Spleen (tissue), 11 donors: ENCODE measurements around the gene UBE2E2. TPM values are rescaled to one million over a fixed set of nuclear protein-coding genes. Genes with fewer than 3 reads are reported as not detected.

Source experiments
- DNase-seq: peaks from one replicate; pipeline ENCODE4 v3.0.0-alpha.2; 2020
- H3K27ac ChIP-seq, 8 donors: fragments of 200-600 bp; sonication (generic) in 7 of 8; 1 replicate in 4 of 8; 2 replicates in 4 of 8; pipeline versions ENCODE4 v1.5.0 to v1.8.0; 2016 to 2021; ENCODE audit warnings: inconsistent platforms in 4 of 8, mild to moderate bottlenecking in 4 of 8, moderate library complexity in 1 of 8
- H3K27me3 ChIP-seq, 7 donors: fragments of 200-600 bp; sonication (generic) in 6 of 7; replicated peaks in 1 of 7; 1 replicate in 4 of 7; 2 replicates in 3 of 7; pipeline versions ENCODE4 v1.5.0 to v1.8.0; 2016 to 2021; ENCODE audit warnings: inconsistent platforms in 3 of 7, mild to moderate bottlenecking in 1 of 7
- H3K36me3 ChIP-seq, 6 donors: fragments of 200-600 bp; sonication (generic) in 5 of 6; 1 replicate in 4 of 6; 2 replicates in 2 of 6; pipeline versions ENCODE4 v1.5.0 to v1.8.0; 2016 to 2021; ENCODE audit warnings: inconsistent platforms in 2 of 6
- H3K4me1 ChIP-seq, 6 donors: fragments of 200-600 bp; sonication (generic) in 5 of 6; 1 replicate in 3 of 6; 2 replicates in 3 of 6; pipeline versions ENCODE4 v1.5.0 to v1.8.0; 2016 to 2021; ENCODE audit warnings: inconsistent platforms in 3 of 6
- H3K4me3 ChIP-seq, 8 donors: fragments of 200-600 bp; sonication (generic) in 7 of 8; 1 replicate in 4 of 8; 2 replicates in 4 of 8; pipeline versions ENCODE4 v1.5.0 to v1.8.0; 2016 to 2021; ENCODE audit warnings: inconsistent platforms in 4 of 8, mild to moderate bottlenecking in 4 of 8, moderate library complexity in 2 of 8
- H3K9me3 ChIP-seq, 8 donors: fragments of 200-600 bp; sonication (generic) in 7 of 8; 1 replicate in 4 of 8; 2 replicates in 4 of 8; pipeline versions ENCODE4 v1.5.0 to v1.8.0; 2016 to 2021; ENCODE audit warnings: inconsistent platforms in 4 of 8
- CTCF ChIP-seq, 11 experiments: fragments of 200-600 bp in 7 of 11; fragments of 450-650 bp in 4 of 11; sonication (generic) in 4 of 11; IDR thresholded peaks in 8 of 11; conservative IDR thresholded peaks in 3 of 11; 1 replicate in 7 of 11; 2 replicates in 4 of 11; pipeline versions ENCODE4 v1.4.0 to v1.8.0; 2016 to 2021; ENCODE audit warnings: antibody characterized with exemption in 11 of 11, inconsistent platforms in 4 of 11, mild to moderate bottlenecking in 1 of 11
- POLR2A ChIP-seq, 3 donors: fragments of 450-650 bp; IDR thresholded peaks; one replicate each; pipeline ENCODE4 v1.5.1; 2017; ENCODE audit warnings: antibody characterized with exemption in 3 of 3, mild to moderate bottlenecking in 1 of 3
- POLR2AphosphoS5 ChIP-seq, 3 donors: sonication (generic); formaldehyde crosslinking; IDR thresholded peaks; one replicate each; pipeline ENCODE4 v1.5.1; 2017; ENCODE audit warnings: antibody characterized with exemption in 3 of 3
- WGBS, 5 donors: extraction: QIAGEN DNeasy Blood & Tissue Kit in 3 of 5; methylation state at CpG; one replicate each; pipeline versions ENCODE4 v1.1.5 to v1.1.7; 2013 to 2018; 5-methylcytosine and 5-hydroxymethylcytosine counted together
- intact Hi-C: fragments of 100-400 bp; cut with DNase I; formaldehyde crosslinking; loops from one replicate; pipeline ENCODE4 v1.15.0; 2023; ENCODE audit warnings: low total_unique reads
- polyA plus RNA-seq, 3 donors: library from polyadenylated mRNA; stranded (reverse); fragments of 200-250 nt; gene quantifications; one replicate each; pipeline ENCODE4 v1.2.1, GENCODE V29; 2013
- total RNA-seq, 7 donors: library from RNA; depleted of rRNA in 3 of 7; stranded (reverse); fragments of >200 nt in 3 of 7; fragmentation: NEBNext Ultra II Directional in 4 of 7; extraction: Animal tissue kit (Norgen Biotek cat#: 25700) in 4 of 7; gene quantifications; one replicate each; pipeline versions ENCODE4 v1.1.0 to v1.2.1, GENCODE V29; 2016 to 2021
- donor health status: healthy with polysubstance abuse.
- donor health status: DM: no; HTN: no; CAD: no; lungs with moderate emphysema.
- donor health status: DM: no; HTN: no; CAD: no.
- donor health status: Bipolar disorder and iron deficiency.
- donor health status: healthy.
- donor health status: DM: no; HTN: no; CAD: no.
- donor health status: DM: yes; HTN: yes; CAD: no.

UBE2E2 gene
- total and polyA plus RNA-seq, 10 donors = 27.9 to 87.6 (median 41.2) TPM

DNA sequence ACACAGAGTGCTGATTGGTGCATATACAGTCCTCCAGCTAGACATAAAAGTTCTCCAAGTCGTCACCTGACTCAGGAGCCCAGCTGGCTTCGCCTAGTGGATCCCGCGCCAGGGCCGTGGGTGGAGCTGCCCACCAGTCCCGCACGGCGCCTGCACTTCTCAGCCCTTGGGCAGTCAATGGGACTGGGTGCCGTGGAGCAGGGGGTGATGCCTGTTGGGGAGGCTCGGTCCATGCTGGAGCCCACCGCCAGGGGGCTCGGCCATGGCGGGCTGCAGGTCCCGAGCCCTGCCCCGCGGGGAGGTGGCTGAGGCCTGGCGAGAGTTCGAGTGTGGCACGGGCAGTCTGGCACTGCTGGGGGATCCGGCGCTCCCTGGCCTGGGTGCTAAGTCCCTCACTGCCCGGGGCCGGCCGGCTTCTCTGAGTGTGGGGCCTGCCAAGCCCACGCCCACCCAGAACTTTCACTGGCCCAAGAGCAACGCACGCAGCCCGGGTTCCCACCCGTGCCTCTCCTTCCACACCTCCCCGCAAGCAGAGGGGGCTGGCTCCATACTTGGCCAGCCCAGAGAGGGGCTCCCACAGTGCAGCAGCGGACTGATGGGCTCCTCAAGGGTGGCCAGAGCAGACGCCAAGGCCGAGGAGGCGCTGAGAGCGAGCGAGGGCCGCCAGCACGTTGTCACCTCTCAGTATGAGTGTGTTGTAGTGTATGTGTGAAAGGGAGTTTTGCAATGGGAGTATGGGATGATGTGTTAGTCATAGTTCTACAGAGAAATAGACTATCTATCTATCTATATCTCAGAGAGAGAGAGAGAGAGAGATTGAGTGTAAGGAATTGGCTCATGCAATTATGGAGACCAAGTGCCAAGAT is 69.0 kb downstream of the UBE2E2 start:
- peaks cover 0 to 7% (median 0%) of the 10 kb centered on the region in 6 donors for H3K36me3 ChIP-seq
- peaks cover 0 to 19% (median 9%) of the 10 kb centered on the region in 8 donors for H3K9me3 ChIP-seq
- H3K4me1 ChIP-seq = peaks cover 0 to 33% (median 0%) of the 10 kb centered on the region in 6 donors
- H3K27me3 ChIP-seq = no peaks in the 10 kb centered on the region
- intact Hi-C loops = no loop called here
- WGBS, 5 donors = 92 to 98% (median 93%) methylated on average over 22 to 38 of the region's 38 CpGs
- H3K27ac ChIP-seq = no peak overlapping the region
- H3K4me3 ChIP-seq = no peak overlapping the region
- DNase-seq = peak; percentile 75
- no peak for TF ChIP-seq POLR2A (IDR thresholded peaks at IDR 0.05)
- TF ChIP-seq CTCF (IDR thresholded peaks at IDR 0.05 in 8 of 11, conservative IDR thresholded peaks at IDR 0.05 in 3 of 11) = no peak
- no peak for TF ChIP-seq POLR2AphosphoS5 (IDR thresholded peaks at IDR 0.05)

- no peak overlapping the region for H3K4me3 ChIP-seq
- no peak overlapping the region for H3K27ac ChIP-seq
- DNase-seq = no peak
- intact Hi-C loops = no loop called here
- peaks cover 0 to 19% (median 9%) of the 10 kb centered on the region in 8 donors for H3K9me3 ChIP-seq
- peaks cover 0 to 33% (median 0%) of the 10 kb centered on the region in 6 donors for H3K4me1 ChIP-seq
- H3K36me3 ChIP-seq = peaks cover 0 to 7% (median 0%) of the 10 kb centered on the region in 6 donors
- no peaks in the 10 kb centered on the region for H3K27me3 ChIP-seq
- WGBS, 5 donors = 89 to 100% (median 90%) methylated on average over 2 of the region's 2 CpGs
- no peak for TF ChIP-seq POLR2A (IDR thresholded peaks at IDR 0.05)
- TF ChIP-seq CTCF (IDR thresholded peaks at IDR 0.05 in 8 of 11, conservative IDR thresholded peaks at IDR 0.05 in 3 of 11) = no peak
- no peak for TF ChIP-seq POLR2AphosphoS5 (IDR thresholded peaks at IDR 0.05)
Observed at GRCh38 chr3:23272820-23273219, 69.7 kb downstream of the UBE2E2 start.

- Histone ChIP-seq H3K36me3 (peaks cover 0 to 7% (median 0%) of the 10 kb centered on the region in 6 donors), H3K27ac (no peak overlapping the region), H3K27me3 (no peaks in the 10 kb centered on the region), H3K4me3 (no peak overlapping the region), H3K4me1 (peaks cover 0 to 24% (median 0%) of the 10 kb centered on the region in 6 donors), H3K9me3 (peaks cover 0 to 19% (median 9%) of the 10 kb centered on the region in 8 donors)
- DNase-seq = no peak
- intact Hi-C loops = no loop called here
- 91 to 95% (median 93%) methylated on average over 8 of the region's 8 CpGs for WGBS, 5 donors
- no peak for TF ChIP-seq POLR2A (IDR thresholded peaks at IDR 0.05)
- no peak for TF ChIP-seq POLR2AphosphoS5 (IDR thresholded peaks at IDR 0.05)
- TF ChIP-seq CTCF (IDR thresholded peaks at IDR 0.05 in 8 of 11, conservative IDR thresholded peaks at IDR 0.05 in 3 of 11) = no peak
Observed at GRCh38 chr3:23275061-23275460, 71.9 kb downstream of the UBE2E2 start.

GRCh38 chr3:23275814-23276213 is 72.7 kb downstream of the UBE2E2 start:
- no peak for TF ChIP-seq POLR2A (IDR thresholded peaks at IDR 0.05)
- TF ChIP-seq CTCF (IDR thresholded peaks at IDR 0.05 in 8 of 11, conservative IDR thresholded peaks at IDR 0.05 in 3 of 11) = no peak
- intact Hi-C loops = no loop called here
- Histone ChIP-seq H3K4me1 (peaks cover 0 to 16% (median 0%) of the 10 kb centered on the region in 6 donors), H3K9me3 (peaks cover 0 to 19% (median 9%) of the 10 kb centered on the region in 8 donors), H3K27me3 (no peaks in the 10 kb centered on the region), H3K27ac (no peak overlapping the region), H3K36me3 (peaks cover 0 to 7% (median 0%) of the 10 kb centered on the region in 6 donors), H3K4me3 (no peak overlapping the region)
- DNase-seq = no peak
- 89 to 94% (median 93%) methylated on average over 2 of the region's 2 CpGs for WGBS, 5 donors
